HG03095 (cell line): ENCODE measurements around the gene TRPM2.

Experiments used
- ATAC-seq: cut with Tn5 transposase; IDR thresholded peaks from one replicate; pipeline ENCODE4 v1.9.1; 2021; ENCODE audit warnings: moderate library complexity; ENCODE audit not compliant: unreplicated experiment

TRPM2 gene

GRCh38 chr21:44353191-44353970 lies at the start of gene TRPM2:
TRPM2 (plus strand) TSS chr21:44353621; CDS start chr21:44353701, 80 bp downstream.
- peak; percentile 49 for ATAC-seq

- ATAC-seq, result no peak
Observed at GRCh38 chr21:44304011-44304616, 49.3 kb upstream of the TRPM2 start.

- ATAC-seq, result no peak
Observed at GRCh38 chr21:44304877-44305293, 48.5 kb upstream of the TRPM2 start.

GRCh38 chr21:44305691-44306090 lies 47.7 kb upstream of the TRPM2 start:
- ATAC-seq, result no peak

GRCh38 chr21:44306936-44307704 lies 46.3 kb upstream of the TRPM2 start:
- no peak for ATAC-seq

GRCh38 chr21:44310628-44311507 lies 42.6 kb upstream of the TRPM2 start:
- no peak for ATAC-seq

GRCh38 chr21:44312089-44312488 lies 41.3 kb upstream of the TRPM2 start:
- no peak for ATAC-seq

- no peak for ATAC-seq
Observed at GRCh38 chr21:44312716-44313115, 40.7 kb upstream of the TRPM2 start.

GRCh38 chr21:44313451-44313850 lies 40.0 kb upstream of the TRPM2 start:
- no peak for ATAC-seq

GRCh38 chr21:44314128-44314527 lies 39.3 kb upstream of the TRPM2 start:
- no peak for ATAC-seq

- ATAC-seq, result no peak
Observed at GRCh38 chr21:44314561-44314960, 38.9 kb upstream of the TRPM2 start.

GRCh38 chr21:44315691-44316203 lies 37.7 kb upstream of the TRPM2 start:
- no peak for ATAC-seq

GRCh38 chr21:44316277-44316900 lies 37.0 kb upstream of the TRPM2 start:
- no peak for ATAC-seq

- ATAC-seq, result no peak
Observed at GRCh38 chr21:44317241-44317782, 36.1 kb upstream of the TRPM2 start.

GRCh38 chr21:44317871-44318270 lies 35.5 kb upstream of the TRPM2 start:
- no peak for ATAC-seq

- no peak for ATAC-seq
Observed at GRCh38 chr21:44318489-44319285, 34.7 kb upstream of the TRPM2 start.

GRCh38 chr21:44319407-44320065 lies 33.9 kb upstream of the TRPM2 start:
- ATAC-seq, result no peak

GRCh38 chr21:44320847-44321246 lies 32.6 kb upstream of the TRPM2 start:
- ATAC-seq, result no peak
